SK-N-SH treated with all-trans-retinoic acid at 6 μM for 48 hours (cell line): ENCODE results near the gene SYNJ2.

Source experiments
- ATAC-seq: fragments of 200-7000 bp; cut with Tn5 transposase; 3 replicates; pipeline ENCODE4 v1.9.1; 2020; ENCODE audit warnings: mild to moderate bottlenecking, moderate library complexity
- ARNTL ChIP-seq: fragments of 450-650 bp; formaldehyde crosslinking; IDR thresholded peaks from 2 replicates; pipeline ENCODE4 v1.5.0; 2020; ENCODE audit warnings: low read depth, mild to moderate bottlenecking, moderate library complexity, borderline replicate concordance
- CREB5 ChIP-seq: fragments of 250-450 bp; sonication (Bioruptor Pico); IDR thresholded peaks from 2 replicates; pipeline ENCODE4 v1.5.1; 2020; ENCODE audit warnings: low read depth, mild to moderate bottlenecking, moderate library complexity
- CSDC2 ChIP-seq: fragments of 250-450 bp; sonication (Bioruptor Pico); IDR thresholded peaks from 2 replicates; pipeline ENCODE4 v1.5.0; 2020; ENCODE audit warnings: mild to moderate bottlenecking, moderate library complexity
- CSRNP3 ChIP-seq: fragments of 250-450 bp; sonication (Bioruptor Pico); IDR thresholded peaks from 2 replicates; pipeline ENCODE4 v1.5.1; 2021; ENCODE audit warnings: mild to moderate bottlenecking, moderate library complexity
- ESRRG ChIP-seq: fragments of 250-450 bp; sonication (Bioruptor Pico); IDR thresholded peaks from 2 replicates; pipeline ENCODE4 v1.6.1; 2021; ENCODE audit warnings: mild to moderate bottlenecking
- GLIS3 ChIP-seq: fragments of 250-450 bp; sonication (Bioruptor Pico); IDR thresholded peaks from 2 replicates; pipeline ENCODE4 v1.5.0; 2020; ENCODE audit warnings: mild to moderate bottlenecking, moderate library complexity
- ISL1 ChIP-seq: fragments of 250-450 bp; sonication (Bioruptor Pico); IDR thresholded peaks from 2 replicates; pipeline ENCODE4 v2.1.2; 2022; ENCODE audit warnings: mild to moderate bottlenecking, moderate library complexity
- OSR1 ChIP-seq: fragments of 250-450 bp; sonication (Bioruptor Pico); IDR thresholded peaks from 2 replicates; pipeline ENCODE4 v1.8.0; 2022; ENCODE audit warnings: moderate library complexity, mild to moderate bottlenecking, inconsistent platforms
- PATZ1 ChIP-seq: fragments of 250-450 bp; sonication (Bioruptor Pico); IDR thresholded peaks from 2 replicates; pipeline ENCODE4 v1.8.0; 2020; ENCODE audit warnings: mild to moderate bottlenecking, moderate library complexity, borderline replicate concordance
- POU6F1 ChIP-seq: fragments of 250-450 bp; sonication (Bioruptor Pico); IDR thresholded peaks from 2 replicates; pipeline ENCODE4 v1.8.0; 2021; ENCODE audit warnings: low read depth, mild to moderate bottlenecking, moderate library complexity, borderline replicate concordance
- PPARA ChIP-seq: fragments of 250-450 bp; sonication (Bioruptor Pico); IDR thresholded peaks from 2 replicates; pipeline ENCODE4 v1.5.0; 2020; ENCODE audit warnings: mild to moderate bottlenecking, borderline replicate concordance
- RARB ChIP-seq: fragments of 250-450 bp; sonication (Bioruptor Pico); IDR thresholded peaks from 2 replicates; pipeline ENCODE4 v1.8.0; 2021; ENCODE audit warnings: mild to moderate bottlenecking, moderate library complexity
- SNAI2 ChIP-seq: fragments of 250-450 bp; sonication (Bioruptor Pico); IDR thresholded peaks from 2 replicates; pipeline ENCODE4 v1.5.0; 2020; ENCODE audit warnings: mild to moderate bottlenecking, moderate library complexity
- TCF4 ChIP-seq: fragments of 250-450 bp; sonication (Bioruptor Pico); IDR thresholded peaks from 2 replicates; pipeline ENCODE4 v1.8.0; 2021; ENCODE audit warnings: mild to moderate bottlenecking, moderate library complexity, borderline replicate concordance
- TOX ChIP-seq: fragments of 250-450 bp; sonication (Bioruptor Pico); IDR thresholded peaks from 2 replicates; pipeline ENCODE4 v1.8.0; 2021; ENCODE audit warnings: mild to moderate bottlenecking, moderate library complexity, borderline replicate concordance
- TSHZ2 ChIP-seq: fragments of 250-450 bp; sonication (Bioruptor Pico); IDR thresholded peaks from 2 replicates; pipeline ENCODE4 v1.5.0; 2020; ENCODE audit warnings: mild to moderate bottlenecking, moderate library complexity
- ZC3H10 ChIP-seq: fragments of 250-450 bp; sonication (Bioruptor Pico); IDR thresholded peaks from 2 replicates; pipeline ENCODE4 v1.5.1; 2021; ENCODE audit warnings: mild to moderate bottlenecking, moderate library complexity
- ZFP30 ChIP-seq: fragments of 450-650 bp; formaldehyde crosslinking; IDR thresholded peaks from 2 replicates; pipeline ENCODE4 v1.5.0; 2022; ENCODE audit warnings: mild to moderate bottlenecking, moderate library complexity

SYNJ2 gene

GRCh38 chr6:158124288-158124687, 142.6 kb downstream of the SYNJ2 start:
- no peak for ATAC-seq
- TF ChIP-seq PPARA (no peak), ISL1 (CRISPR knock-in tag) (no peak), CSDC2 (no peak), CSRNP3 (CRISPR knock-in tag) (no peak), RARB (CRISPR knock-in tag) (no peak), ZFP30 (no peak), TCF4 (CRISPR knock-in tag) (no peak), TOX (CRISPR knock-in tag) (no peak), ARNTL (CRISPR knock-in tag) (no peak), PATZ1 (no peak), TSHZ2 (CRISPR knock-in tag) (no peak), ESRRG (CRISPR knock-in tag) (no peak), OSR1 (CRISPR knock-in tag) (no peak), POU6F1 (CRISPR knock-in tag) (no peak), ZC3H10 (CRISPR knock-in tag) (no peak)
- TF ChIP-seq, all 23 proteins: peak for 0

- ATAC-seq, result no peak
- TF ChIP-seq CREB5, result no peak
- TF ChIP-seq CSDC2, result no peak
- TF ChIP-seq CSRNP3 (CRISPR knock-in tag), result no peak
- no peak for TF ChIP-seq ZFP30
- no peak for TF ChIP-seq POU6F1 (CRISPR knock-in tag)
- TF ChIP-seq SNAI2 (CRISPR knock-in tag), result no peak
- TF ChIP-seq ZC3H10 (CRISPR knock-in tag), result no peak
- TF ChIP-seq ISL1 (CRISPR knock-in tag), result no peak
Measured at GRCh38 chr6:158125271-158125670, 143.6 kb downstream of the SYNJ2 start.

GRCh38 chr6:158131926-158132325, 150.3 kb downstream of the SYNJ2 start:
- ATAC-seq, result peak; percentile 86
- TF ChIP-seq CSRNP3 (CRISPR knock-in tag) (no peak), GLIS3 (CRISPR knock-in tag) (no peak), TSHZ2 (CRISPR knock-in tag) (no peak), PPARA (no peak), CREB5 (no peak), TCF4 (CRISPR knock-in tag) (no peak), ZFP30 (no peak)
